Mesenteric fat pad (tissue), 1 donor: Measurements from ENCODE around the gene SORCS2. TPM values are rescaled to one million over a fixed set of nuclear protein-coding genes. Genes with fewer than 3 reads are reported as not detected.

Source experiments
- DNase-seq: peaks from one replicate; pipeline ENCODE4 v3.0.0-alpha.2; 2020; ENCODE audit warnings: low spot score
- total RNA-seq: library from RNA; stranded (reverse); fragmentation: NEBNext Ultra II Directional; extraction: Animal tissue kit (Norgen Biotek cat#: 25700); gene quantifications from one replicate; pipeline ENCODE4 v1.2.1, GENCODE V29; 2021
- donor health status: DM: yes; HTN: yes; CAD: no.

Gene SORCS2
- total RNA-seq, 1 donor from 2014 or later, result 1.9 TPM

GRCh38 chr4:7400671-7401298 lies 208.4 kb downstream of the SORCS2 start:
- DNase-seq, result no peak

GRCh38 chr4:7402526-7402925 lies 210.2 kb downstream of the SORCS2 start:
- DNase-seq, result no peak

- DNase-seq, result peak; percentile 59
Observed at GRCh38 chr4:7403001-7403400, 210.7 kb downstream of the SORCS2 start.

GRCh38 chr4:7408166-7408565 lies 215.8 kb downstream of the SORCS2 start:
- no peak for DNase-seq

GRCh38 chr4:7410446-7410845 lies 218.1 kb downstream of the SORCS2 start:
- no peak for DNase-seq

- no peak for DNase-seq
Observed at GRCh38 chr4:7411491-7411890, 219.2 kb downstream of the SORCS2 start.

- DNase-seq, result peak; percentile 73
Observed at GRCh38 chr4:7411896-7412553, 219.7 kb downstream of the SORCS2 start.

- DNase-seq, result peak; percentile 33
Observed at GRCh38 chr4:7412554-7412912, 220.2 kb downstream of the SORCS2 start.

- peak; percentile 73 for DNase-seq
Observed at GRCh38 chr4:7414046-7414445, 221.7 kb downstream of the SORCS2 start.

- DNase-seq, result peak; percentile 82
Observed at GRCh38 chr4:7414736-7415510, 222.6 kb downstream of the SORCS2 start.

GRCh38 chr4:7415927-7416686 lies 223.8 kb downstream of the SORCS2 start:
- peak; percentile 45 for DNase-seq

- peak; percentile 53 for DNase-seq
Observed at GRCh38 chr4:7416745-7417432, 224.6 kb downstream of the SORCS2 start.

GRCh38 chr4:7417639-7418038 lies 225.3 kb downstream of the SORCS2 start:
- DNase-seq, result peak; percentile 71

- DNase-seq, result peak; percentile 77
Observed at GRCh38 chr4:7418131-7418943, 226.0 kb downstream of the SORCS2 start.

GRCh38 chr4:7419961-7420660 lies 227.8 kb downstream of the SORCS2 start:
- peak; percentile 47 for DNase-seq

GRCh38 chr4:7420661-7421040 lies 228.3 kb downstream of the SORCS2 start:
- peak; percentile 86 for DNase-seq

- peak; percentile 71 for DNase-seq
Observed at GRCh38 chr4:7421356-7422150, 229.2 kb downstream of the SORCS2 start.

GRCh38 chr4:7422151-7422897 lies 230.0 kb downstream of the SORCS2 start:
- DNase-seq, result peak; percentile 72
